Endothelial cell of umbilical vein (primary cell): Measurements from ENCODE around the gene DLAT.

ENCODE experiments used
- MYC ChIP-seq: IDR thresholded peaks from one replicate; pipeline ENCODE4 v1.6.1; 2011; ENCODE audit warnings: mild to moderate bottlenecking, low read depth, low read length
- POLR2A ChIP-seq: IDR thresholded peaks from 2 replicates; pipeline ENCODE4 v1.6.1; 2012; ENCODE audit warnings: low read depth, mild to moderate bottlenecking, control low read depth, low read length
- TF ChIP-seq, protein P1 (sequence below), 2 donors: IDR thresholded peaks; 1 replicate in 1 of 2; 2 replicates in 1 of 2; pipeline ENCODE4 v1.5.1; 2011; ENCODE audit warnings: low read length in 2 of 2, mild to moderate bottlenecking in 2 of 2, moderate library complexity in 2 of 2, control low read depth in 1 of 2, inconsistent platforms in 1 of 2, low read depth in 1 of 2; ENCODE audit not compliant: insufficient read depth in 1 of 2; ENCODE audit errors: extremely low read depth in 1 of 2

GRCh38 chr11:112106070-112106469 lies 80.9 kb downstream of the DLAT start:
- TF ChIP-seq MYC (no peak), POLR2A (no peak)
- TF ChIP-seq, protein P1, sequence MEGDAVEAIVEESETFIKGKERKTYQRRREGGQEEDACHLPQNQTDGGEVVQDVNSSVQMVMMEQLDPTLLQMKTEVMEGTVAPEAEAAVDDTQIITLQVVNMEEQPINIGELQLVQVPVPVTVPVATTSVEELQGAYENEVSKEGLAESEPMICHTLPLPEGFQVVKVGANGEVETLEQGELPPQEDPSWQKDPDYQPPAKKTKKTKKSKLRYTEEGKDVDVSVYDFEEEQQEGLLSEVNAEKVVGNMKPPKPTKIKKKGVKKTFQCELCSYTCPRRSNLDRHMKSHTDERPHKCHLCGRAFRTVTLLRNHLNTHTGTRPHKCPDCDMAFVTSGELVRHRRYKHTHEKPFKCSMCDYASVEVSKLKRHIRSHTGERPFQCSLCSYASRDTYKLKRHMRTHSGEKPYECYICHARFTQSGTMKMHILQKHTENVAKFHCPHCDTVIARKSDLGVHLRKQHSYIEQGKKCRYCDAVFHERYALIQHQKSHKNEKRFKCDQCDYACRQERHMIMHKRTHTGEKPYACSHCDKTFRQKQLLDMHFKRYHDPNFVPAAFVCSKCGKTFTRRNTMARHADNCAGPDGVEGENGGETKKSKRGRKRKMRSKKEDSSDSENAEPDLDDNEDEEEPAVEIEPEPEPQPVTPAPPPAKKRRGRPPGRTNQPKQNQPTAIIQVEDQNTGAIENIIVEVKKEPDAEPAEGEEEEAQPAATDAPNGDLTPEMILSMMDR (IDR thresholded peaks at IDR 0.05; ENCODE audit: extremely low read depth in 1 of 2, insufficient read depth in 1 of 2, low read depth in 1 of 2, low read length in 2 of 2) = no peak
